ENCODE data around the gene MEF2D. TPM values are rescaled to one million over a fixed set of nuclear protein-coding genes. Genes with fewer than 3 reads are reported as not detected.

MEF2D gene
- total RNA-seq, 1 experiment from 2014 or later: 54.1 TPM

- no peak for DNase-seq
- Mint-ChIP-seq H3K36me3 (ENCODE audit: insufficient read depth, unreplicated experiment) (peaks cover 22% of the 10 kb centered on the region), H3K27ac (ENCODE audit: unreplicated experiment) (no peak overlapping the region), H3K4me3 (ENCODE audit: low read depth, unreplicated experiment) (no peak overlapping the region), H3K27me3 (ENCODE audit: unreplicated experiment) (peaks cover 40% of the 10 kb centered on the region), H3K9me3 (ENCODE audit: low read depth, unreplicated experiment) (no peaks in the 10 kb centered on the region), H3K4me1 (ENCODE audit: low read depth, unreplicated experiment) (peaks cover 37% of the 10 kb centered on the region)
- TF ChIP-seq CTCF (IDR thresholded peaks at IDR 0.05; ENCODE audit: unreplicated experiment): no peak
- intact Hi-C loops (cut with micrococcal nuclease; ENCODE audit: unreplicated experiment): no loop called here
- no TSS peak for BruUV-seq (replicated peaks)
- CTCF ChIA-PET: interaction anchor here (0.9 kb wide), 1 partner anchor 23 kb away, joined by 3 read pairs; no protein-coding TSS in a partner anchor
These were observed 8.3 kb upstream of the MEF2D start for GRCh38 chr1:156508955-156509234.

- H3K36me3 Mint-ChIP-seq (ENCODE audit: insufficient read depth, unreplicated experiment): peaks cover 27% of the 10 kb centered on the region
- peak; percentile 14 for DNase-seq
- H3K4me3 Mint-ChIP-seq (ENCODE audit: low read depth, unreplicated experiment): no peak overlapping the region
- H3K27ac Mint-ChIP-seq (ENCODE audit: unreplicated experiment): peak overlapping the region; percentile 20
- intact Hi-C loops (cut with micrococcal nuclease; ENCODE audit: unreplicated experiment): no loop called here
- peaks cover 42% of the 10 kb centered on the region for H3K4me1 Mint-ChIP-seq (ENCODE audit: low read depth, unreplicated experiment)
- CTCF ChIA-PET: interaction anchor here (0.7 to 0.9 kb wide), 3 partner anchors 9 to 29 kb away, joined by 3 read pairs; no protein-coding TSS in a partner anchor
- no peak for TF ChIP-seq CTCF (IDR thresholded peaks at IDR 0.05; ENCODE audit: unreplicated experiment)
- no peaks in the 10 kb centered on the region for H3K9me3 Mint-ChIP-seq (ENCODE audit: low read depth, unreplicated experiment)
- H3K27me3 Mint-ChIP-seq (ENCODE audit: unreplicated experiment): peaks cover 40% of the 10 kb centered on the region
- no TSS peak for BruUV-seq (replicated peaks)
These were observed 7.8 kb upstream of the MEF2D start for GRCh38 chr1:156508205-156508954.

- intact Hi-C loops (cut with micrococcal nuclease; ENCODE audit: unreplicated experiment): no loop called here
- peaks cover 44% of the 10 kb centered on the region for H3K36me3 Mint-ChIP-seq (ENCODE audit: insufficient read depth, unreplicated experiment)
- H3K27me3 Mint-ChIP-seq (ENCODE audit: unreplicated experiment): peaks cover 25% of the 10 kb centered on the region
These were observed 5.9 kb upstream of the MEF2D start for GRCh38 chr1:156506450-156506849.

GRCh38 chr1:156505679-156506298, 5.2 kb upstream of the MEF2D start:
- no peak for TF ChIP-seq CTCF (IDR thresholded peaks at IDR 0.05; ENCODE audit: unreplicated experiment)
- Mint-ChIP-seq H3K9me3 (ENCODE audit: low read depth, unreplicated experiment) (no peaks in the 10 kb centered on the region), H3K36me3 (ENCODE audit: insufficient read depth, unreplicated experiment) (peaks cover 51% of the 10 kb centered on the region), H3K27me3 (ENCODE audit: unreplicated experiment) (peaks cover 21% of the 10 kb centered on the region), H3K4me1 (ENCODE audit: low read depth, unreplicated experiment) (peaks cover 53% of the 10 kb centered on the region), H3K4me3 (ENCODE audit: low read depth, unreplicated experiment) (peak overlapping the region; percentile 53), H3K27ac (ENCODE audit: unreplicated experiment) (peak overlapping the region; percentile 97)
- TSS peak; percentile 15 for BruUV-seq (replicated peaks)
- DNase-seq: no peak
- intact Hi-C loops (cut with micrococcal nuclease; ENCODE audit: unreplicated experiment): no loop called here
- CTCF ChIA-PET: interaction anchor here (0.6 to 1.5 kb wide), 2 partner anchors 19 to 48 kb away, joined by 5 to 8 read pairs; no protein-coding TSS in a partner anchor

More at GRCh38 chr1:156506450-156506849, 5.9 kb upstream of the MEF2D start:
- peak overlapping the region; percentile 97 for H3K27ac Mint-ChIP-seq (ENCODE audit: unreplicated experiment)
- no peak for TF ChIP-seq CTCF (IDR thresholded peaks at IDR 0.05; ENCODE audit: unreplicated experiment)
- no peak for DNase-seq
- BruUV-seq (replicated peaks): no TSS peak
- peaks cover 57% of the 10 kb centered on the region for H3K4me1 Mint-ChIP-seq (ENCODE audit: low read depth, unreplicated experiment)
- no peaks in the 10 kb centered on the region for H3K9me3 Mint-ChIP-seq (ENCODE audit: low read depth, unreplicated experiment)
- H3K4me3 Mint-ChIP-seq (ENCODE audit: low read depth, unreplicated experiment): no peak overlapping the region
- CTCF ChIA-PET: interaction anchor here (0.6 kb wide), 1 partner anchor 98 kb away, joined by 3 read pairs; no protein-coding TSS in a partner anchor
